DOHH2 (cell line): ENCODE results near the gene NRXN3.

Source experiments
- CTCF ChIP-seq: fragments of 200-600 bp; sonication (generic); IDR thresholded peaks from one replicate; pipeline ENCODE4 v1.5.1; 2014; ENCODE audit warnings: antibody characterized with exemption, mild to moderate bottlenecking, low read depth, low read length; ENCODE audit not compliant: poor library complexity, severe bottlenecking
- EZH2phosphoT487 ChIP-seq: fragments of 200-600 bp; sonication (generic); IDR thresholded peaks from 2 replicates; pipeline ENCODE4 v1.6.1; 2017; ENCODE audit warnings: borderline replicate concordance, mild to moderate bottlenecking, antibody characterized with exemption, low read length, moderate library complexity, mixed read lengths

- TF ChIP-seq CTCF (no peak), EZH2phosphoT487 (no peak)
Measured at GRCh38 chr14:79515158-79515557, 1345.0 kb downstream of the NRXN3 start.
